Measurements from ENCODE around the gene CHAT. TPM values are rescaled to one million over a fixed set of nuclear protein-coding genes. Genes with fewer than 3 reads are reported as not detected.

CHAT gene
- total RNA-seq, 4 donors from 2014 or later: not detected

DNA sequence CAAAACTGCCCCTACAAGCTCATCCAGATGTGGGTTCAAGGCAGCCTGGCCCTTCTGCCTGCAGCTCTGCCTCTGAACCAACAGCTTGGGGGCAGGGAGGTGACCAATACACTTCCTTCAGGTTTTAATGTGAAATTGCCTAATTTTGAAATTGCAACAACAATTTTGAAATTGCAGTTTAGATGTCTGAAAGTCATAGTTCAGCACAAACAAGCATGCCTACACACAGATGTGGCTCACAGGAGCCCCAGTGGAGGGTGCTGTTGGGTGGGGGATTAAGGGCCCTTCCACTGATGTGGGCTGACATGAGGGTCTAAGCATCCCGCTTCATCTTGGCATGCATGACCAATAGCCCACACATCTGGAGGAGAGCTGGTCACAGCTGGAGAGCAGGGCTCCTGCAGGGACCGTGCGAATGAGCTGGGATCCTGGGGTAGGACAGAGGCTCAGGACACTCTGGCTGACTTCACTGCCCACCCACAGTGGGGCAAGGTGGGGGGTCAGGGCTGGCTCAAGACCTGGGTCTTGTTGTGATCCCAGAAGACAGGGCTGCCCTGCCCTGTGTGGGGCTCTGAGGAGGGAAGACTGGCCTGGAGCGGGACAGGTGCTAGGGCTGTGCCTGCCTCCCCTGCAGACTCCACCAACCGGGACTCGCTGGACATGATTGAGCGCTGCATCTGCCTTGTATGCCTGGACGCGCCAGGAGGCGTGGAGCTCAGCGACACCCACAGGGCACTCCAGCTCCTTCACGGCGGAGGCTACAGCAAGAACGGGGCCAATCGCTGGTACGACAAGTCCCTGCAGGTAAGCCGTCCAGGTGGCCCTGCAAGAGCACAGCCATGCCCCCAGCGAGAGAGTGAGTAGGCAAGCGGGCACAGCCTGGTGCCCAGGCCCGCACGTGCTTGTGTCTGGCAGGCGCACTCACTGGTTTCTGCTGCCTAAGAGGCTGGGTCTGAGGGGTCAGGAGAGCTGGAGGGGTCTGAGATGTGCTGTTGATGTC lies 32.3 kb downstream of the CHAT start:
- Histone ChIP-seq H3K9me3 (no peaks in the 10 kb centered on the region), H3K36me3 (no peaks in the 10 kb centered on the region), H3K4me1 (no peaks in the 10 kb centered on the region), H3K27me3 (no peaks in the 10 kb centered on the region), H3K27ac (no peak overlapping the region), H3K4me3 (no peak overlapping the region)
- intact Hi-C loops (cut with DNase I; ENCODE audit: low total_unique reads): no loop called here
- TF ChIP-seq POLR2A (IDR thresholded peaks at IDR 0.05): no peak
- TF ChIP-seq, protein P1, sequence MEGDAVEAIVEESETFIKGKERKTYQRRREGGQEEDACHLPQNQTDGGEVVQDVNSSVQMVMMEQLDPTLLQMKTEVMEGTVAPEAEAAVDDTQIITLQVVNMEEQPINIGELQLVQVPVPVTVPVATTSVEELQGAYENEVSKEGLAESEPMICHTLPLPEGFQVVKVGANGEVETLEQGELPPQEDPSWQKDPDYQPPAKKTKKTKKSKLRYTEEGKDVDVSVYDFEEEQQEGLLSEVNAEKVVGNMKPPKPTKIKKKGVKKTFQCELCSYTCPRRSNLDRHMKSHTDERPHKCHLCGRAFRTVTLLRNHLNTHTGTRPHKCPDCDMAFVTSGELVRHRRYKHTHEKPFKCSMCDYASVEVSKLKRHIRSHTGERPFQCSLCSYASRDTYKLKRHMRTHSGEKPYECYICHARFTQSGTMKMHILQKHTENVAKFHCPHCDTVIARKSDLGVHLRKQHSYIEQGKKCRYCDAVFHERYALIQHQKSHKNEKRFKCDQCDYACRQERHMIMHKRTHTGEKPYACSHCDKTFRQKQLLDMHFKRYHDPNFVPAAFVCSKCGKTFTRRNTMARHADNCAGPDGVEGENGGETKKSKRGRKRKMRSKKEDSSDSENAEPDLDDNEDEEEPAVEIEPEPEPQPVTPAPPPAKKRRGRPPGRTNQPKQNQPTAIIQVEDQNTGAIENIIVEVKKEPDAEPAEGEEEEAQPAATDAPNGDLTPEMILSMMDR (IDR thresholded peaks at IDR 0.05): no peak
- DNase-seq: no peak

DNA sequence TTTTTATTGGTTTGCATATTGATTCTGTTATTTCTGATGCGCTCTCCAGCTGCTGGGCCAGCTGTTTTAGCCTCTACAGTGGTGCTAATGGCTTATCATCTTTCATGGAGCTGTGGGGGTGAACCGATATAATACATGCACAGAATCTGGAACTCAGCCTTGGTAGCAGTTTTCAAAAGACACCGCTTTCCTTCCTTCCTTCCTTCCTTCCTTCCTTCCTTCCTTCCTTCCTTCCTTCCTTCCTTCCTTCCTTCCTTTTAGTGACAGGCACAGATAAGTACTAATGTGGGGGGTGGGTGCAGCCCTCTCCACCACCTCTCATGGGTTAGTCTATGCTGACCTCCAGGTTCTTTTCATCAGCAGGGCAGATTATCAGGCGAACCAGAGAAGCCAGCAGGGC lies 33.7 kb downstream of the CHAT start:
- intact Hi-C loops (cut with DNase I; ENCODE audit: low total_unique reads): no loop called here
- H3K27me3 ChIP-seq: no peaks in the 10 kb centered on the region
- no peak for TF ChIP-seq POLR2A (IDR thresholded peaks at IDR 0.05)
- TF ChIP-seq, protein P1 (IDR thresholded peaks at IDR 0.05): no peak
- no peak overlapping the region for H3K4me3 ChIP-seq
- no peaks in the 10 kb centered on the region for H3K36me3 ChIP-seq
- H3K9me3 ChIP-seq: no peaks in the 10 kb centered on the region
- DNase-seq: no peak
- H3K27ac ChIP-seq: no peak overlapping the region
- no peaks in the 10 kb centered on the region for H3K4me1 ChIP-seq

DNA sequence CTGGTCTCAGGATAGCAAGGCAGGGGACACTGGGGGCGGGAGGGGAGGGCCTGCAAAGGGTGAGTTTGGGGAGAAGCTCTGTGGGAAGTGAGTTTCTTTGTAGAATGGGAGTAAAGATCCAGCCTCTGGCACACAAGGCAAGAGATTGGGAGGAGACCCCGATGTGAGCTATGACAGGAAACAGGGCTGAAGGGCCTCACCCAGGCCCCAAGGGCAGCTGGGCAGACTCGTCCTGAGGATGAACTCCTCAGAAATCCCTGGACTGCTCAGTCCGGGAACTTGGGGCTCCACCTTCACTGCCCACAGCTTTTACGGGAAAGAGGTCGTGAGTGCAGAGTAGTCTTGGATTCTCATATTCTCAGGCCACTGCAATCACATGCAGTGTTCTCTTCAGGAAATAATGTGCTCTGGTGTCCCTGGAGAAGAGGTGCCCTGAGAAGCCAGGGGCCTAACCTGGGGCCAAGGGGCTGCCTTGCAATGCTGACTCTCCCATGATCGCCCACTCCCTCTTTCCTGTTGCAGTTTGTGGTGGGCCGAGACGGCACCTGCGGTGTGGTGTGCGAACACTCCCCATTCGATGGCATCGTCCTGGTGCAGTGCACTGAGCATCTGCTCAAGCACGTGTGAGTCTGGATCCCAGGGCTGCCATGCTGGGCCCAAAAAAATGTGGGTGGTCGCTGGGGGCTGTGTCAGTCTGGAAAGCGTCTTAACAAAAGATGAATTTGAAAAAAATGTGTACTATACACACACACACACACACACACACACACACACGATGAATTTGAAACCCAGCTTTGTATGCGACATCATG lies 34.4 kb downstream of the CHAT start:
- intact Hi-C loops (cut with DNase I; ENCODE audit: low total_unique reads): no loop called here
- no peak for DNase-seq
- Histone ChIP-seq H3K9me3 (no peaks in the 10 kb centered on the region), H3K27me3 (no peaks in the 10 kb centered on the region), H3K4me1 (no peaks in the 10 kb centered on the region), H3K36me3 (no peaks in the 10 kb centered on the region), H3K27ac (no peak overlapping the region), H3K4me3 (no peak overlapping the region)
- no peak for TF ChIP-seq POLR2A (IDR thresholded peaks at IDR 0.05)

DNA sequence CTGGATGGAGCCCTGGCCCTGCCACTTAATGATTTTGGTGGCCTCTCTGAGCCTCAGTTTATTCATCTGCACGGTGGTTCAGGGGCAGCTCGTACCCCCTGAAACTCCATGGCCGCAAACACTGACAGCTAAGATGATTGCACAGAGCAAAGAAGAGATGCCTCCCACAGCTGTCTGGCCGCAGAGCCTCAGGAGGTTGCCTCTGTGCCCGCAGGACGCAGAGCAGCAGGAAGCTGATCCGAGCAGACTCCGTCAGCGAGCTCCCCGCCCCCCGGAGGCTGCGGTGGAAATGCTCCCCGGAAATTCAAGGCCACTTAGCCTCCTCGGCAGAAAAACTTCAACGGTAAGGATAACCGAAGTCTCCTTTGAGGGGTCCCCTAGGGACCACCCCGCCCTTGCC lies 35.5 kb downstream of the CHAT start:
- no peak overlapping the region for H3K27ac ChIP-seq
- H3K9me3 ChIP-seq: no peaks in the 10 kb centered on the region
- no peak for TF ChIP-seq POLR2A (IDR thresholded peaks at IDR 0.05)
- TF ChIP-seq, protein P1 (IDR thresholded peaks at IDR 0.05): no peak
- H3K27me3 ChIP-seq: no peaks in the 10 kb centered on the region
- intact Hi-C loops (cut with DNase I; ENCODE audit: low total_unique reads): no loop called here
- no peaks in the 10 kb centered on the region for H3K36me3 ChIP-seq
- no peak overlapping the region for H3K4me3 ChIP-seq
- DNase-seq: no peak
- no peaks in the 10 kb centered on the region for H3K4me1 ChIP-seq

DNA sequence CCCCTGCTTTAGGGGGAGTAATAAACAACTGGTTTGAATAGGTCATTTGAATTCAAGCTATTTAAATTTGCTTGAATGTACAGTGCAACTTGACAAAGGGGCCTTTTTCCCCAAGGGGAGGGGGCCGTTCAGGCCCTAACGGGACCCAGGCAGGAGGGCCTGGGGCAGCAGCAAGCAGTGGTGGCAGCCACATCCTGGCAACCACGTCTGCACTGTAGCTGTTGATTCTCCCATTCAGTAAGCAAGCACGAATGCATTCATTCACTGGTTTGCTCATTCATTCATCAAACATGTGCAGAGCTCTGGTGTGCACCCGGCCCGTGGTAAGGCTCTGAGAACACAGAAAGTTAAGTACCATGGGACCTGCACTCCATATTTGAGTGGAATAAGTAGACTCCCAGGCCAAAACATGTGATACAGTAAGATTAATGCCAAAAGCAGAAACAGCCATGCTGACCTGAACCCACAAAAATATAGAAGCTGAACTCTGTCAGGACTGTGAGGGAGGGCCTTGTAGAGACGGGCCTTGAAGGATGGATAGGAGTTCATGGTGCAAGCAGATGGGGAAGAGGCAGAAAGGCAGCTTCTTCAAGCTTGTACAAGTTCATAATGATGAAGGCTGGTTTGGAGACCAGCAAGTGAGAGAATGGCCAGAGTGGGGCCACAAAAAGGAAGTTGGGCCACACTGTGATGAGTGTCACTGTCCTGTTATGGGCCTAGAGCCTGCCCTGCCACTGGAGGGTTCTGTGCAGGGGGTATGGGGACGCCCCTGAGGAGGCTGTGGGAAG lies 36.3 kb downstream of the CHAT start:
- no peak for DNase-seq
- Histone ChIP-seq H3K9me3 (no peaks in the 10 kb centered on the region), H3K27me3 (no peaks in the 10 kb centered on the region), H3K4me3 (no peak overlapping the region), H3K27ac (no peak overlapping the region), H3K36me3 (no peaks in the 10 kb centered on the region), H3K4me1 (no peaks in the 10 kb centered on the region)
- TF ChIP-seq, protein P1 (IDR thresholded peaks at IDR 0.05): no peak
- TF ChIP-seq POLR2A (IDR thresholded peaks at IDR 0.05): no peak
- intact Hi-C loops (cut with DNase I; ENCODE audit: low total_unique reads): no loop called here
